ENCODE data around the gene TEX26.

DNA sequence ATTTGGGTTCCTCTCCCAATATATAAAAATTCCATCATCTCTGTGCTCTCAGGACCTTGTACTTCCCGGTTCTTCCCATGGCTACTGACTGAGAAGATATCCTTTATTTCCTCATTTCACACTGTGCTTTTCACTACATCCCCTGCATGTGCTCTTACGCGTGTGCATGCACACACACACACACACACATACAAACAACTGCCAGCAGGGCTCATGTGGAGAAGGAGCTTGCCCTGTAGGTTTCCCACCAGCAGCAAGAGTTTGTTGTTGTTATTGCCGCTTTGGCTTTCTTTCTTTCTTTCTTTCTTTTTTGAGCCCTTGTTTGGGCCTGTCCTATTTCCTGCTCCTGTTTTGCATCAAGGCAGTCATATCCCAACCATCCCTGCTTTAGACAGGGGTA is 43.6 kb downstream of the TEX26 start:
- no peak for TF ChIP-seq GABPA (IDR thresholded peaks at IDR 0.05; ENCODE audit: low read depth)
- TF ChIP-seq, protein P1, sequence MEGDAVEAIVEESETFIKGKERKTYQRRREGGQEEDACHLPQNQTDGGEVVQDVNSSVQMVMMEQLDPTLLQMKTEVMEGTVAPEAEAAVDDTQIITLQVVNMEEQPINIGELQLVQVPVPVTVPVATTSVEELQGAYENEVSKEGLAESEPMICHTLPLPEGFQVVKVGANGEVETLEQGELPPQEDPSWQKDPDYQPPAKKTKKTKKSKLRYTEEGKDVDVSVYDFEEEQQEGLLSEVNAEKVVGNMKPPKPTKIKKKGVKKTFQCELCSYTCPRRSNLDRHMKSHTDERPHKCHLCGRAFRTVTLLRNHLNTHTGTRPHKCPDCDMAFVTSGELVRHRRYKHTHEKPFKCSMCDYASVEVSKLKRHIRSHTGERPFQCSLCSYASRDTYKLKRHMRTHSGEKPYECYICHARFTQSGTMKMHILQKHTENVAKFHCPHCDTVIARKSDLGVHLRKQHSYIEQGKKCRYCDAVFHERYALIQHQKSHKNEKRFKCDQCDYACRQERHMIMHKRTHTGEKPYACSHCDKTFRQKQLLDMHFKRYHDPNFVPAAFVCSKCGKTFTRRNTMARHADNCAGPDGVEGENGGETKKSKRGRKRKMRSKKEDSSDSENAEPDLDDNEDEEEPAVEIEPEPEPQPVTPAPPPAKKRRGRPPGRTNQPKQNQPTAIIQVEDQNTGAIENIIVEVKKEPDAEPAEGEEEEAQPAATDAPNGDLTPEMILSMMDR (IDR thresholded peaks at IDR 0.05; ENCODE audit: insufficient read depth, low read length) = no peak

Data from HL-60 (cell line).